Osteoblast (primary cell): ENCODE results near the gene NNMT. TPM values are rescaled to one million over a fixed set of nuclear protein-coding genes. Genes with fewer than 3 reads are reported as not detected.
A peak's percentile ranks its signal among the peaks of the same experiment; 100 is the strongest.

Source experiments
- DNase-seq: peaks from one replicate; pipeline ENCODE4 v3.0.0; 2011; ENCODE audit warnings: low spot score, mixed read lengths; ENCODE audit not compliant: insufficient read length; ENCODE audit errors: missing footprints
- H2AFZ ChIP-seq: 2 replicates; pipeline ENCODE4 v1.6.0; 2011; ENCODE audit warnings: mild to moderate bottlenecking, low read length
- H3K27ac ChIP-seq: 2 replicates; pipeline ENCODE4 v1.5.1; 2011; ENCODE audit warnings: mild to moderate bottlenecking, low read depth, low read length, moderate library complexity
- H3K27me3 ChIP-seq: 2 replicates; pipeline ENCODE4 v1.6.0; 2012; ENCODE audit warnings: mild to moderate bottlenecking, control low read depth, inconsistent platforms, low read length, moderate library complexity; ENCODE audit not compliant: insufficient read depth
- H3K36me3 ChIP-seq: 2 replicates; pipeline ENCODE4 v1.5.1; 2011; ENCODE audit warnings: mild to moderate bottlenecking, low read length, control low read depth, moderate library complexity; ENCODE audit not compliant: insufficient read depth
- H3K4me1 ChIP-seq: 2 replicates; pipeline ENCODE4 v1.5.1; 2011; ENCODE audit warnings: mild to moderate bottlenecking, low read length, control low read depth, moderate library complexity; ENCODE audit not compliant: insufficient read depth
- H3K4me2 ChIP-seq: 2 replicates; pipeline ENCODE4 v1.6.0; 2011; ENCODE audit warnings: mild to moderate bottlenecking, low read length; ENCODE audit not compliant: insufficient read depth
- H3K4me3 ChIP-seq: fragments of 200-600 bp; sonication (generic); 3 replicates; pipeline ENCODE4 v1.5.1; 2012; ENCODE audit warnings: mild to moderate bottlenecking, low read length, inconsistent platforms; ENCODE audit not compliant: insufficient read depth
- H3K79me2 ChIP-seq: 2 replicates; pipeline ENCODE4 v1.6.0; 2012; ENCODE audit warnings: mild to moderate bottlenecking, low read length, control low read depth, inconsistent platforms; ENCODE audit not compliant: insufficient read depth
- H3K9me3 ChIP-seq: 2 replicates; pipeline ENCODE4 v1.5.1; 2011; ENCODE audit warnings: low read depth, low read length, control low read depth
- H4K20me1 ChIP-seq: 2 replicates; pipeline ENCODE4 v1.6.0; 2012; ENCODE audit warnings: mild to moderate bottlenecking, low read length, control low read depth; ENCODE audit not compliant: insufficient read depth
- CTCF ChIP-seq: IDR thresholded peaks from 2 replicates; pipeline ENCODE4 v1.5.1; 2011; ENCODE audit warnings: mild to moderate bottlenecking, low read depth, low read length, moderate library complexity; ENCODE audit errors: extremely low read depth
- total RNA-seq: library from RNA; depleted of rRNA; stranded (reverse); fragments of >200 nt; gene quantifications from 2 replicates; pipeline ENCODE4 v1.2.3, GENCODE V29; 2012

The NNMT gene
- total RNA-seq, 1 donor, result 1,196 TPM

DNA sequence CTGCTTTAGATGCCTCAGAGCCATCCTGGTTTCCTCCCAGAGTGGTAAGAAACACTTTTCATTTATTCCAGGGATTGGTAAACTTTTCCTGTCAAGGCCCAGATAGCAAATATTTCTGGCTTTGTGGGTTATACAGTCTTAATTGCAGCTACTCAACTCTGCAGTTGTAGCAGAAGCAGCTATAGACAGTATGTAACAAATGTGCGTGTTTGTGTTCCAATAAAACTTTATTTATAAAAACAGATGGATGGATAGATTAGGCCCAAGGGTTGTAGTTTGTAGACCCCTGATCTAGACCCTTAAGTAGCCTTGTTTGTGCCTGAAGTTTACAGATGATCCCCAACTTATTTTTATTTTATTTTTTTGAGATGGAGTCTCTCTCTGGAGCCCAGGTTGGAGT is 17.9 kb downstream of the NNMT start:
- peaks cover 58% of the 10 kb centered on the region for H3K4me1 ChIP-seq
- H3K9me3 ChIP-seq, result no peaks in the 10 kb centered on the region
- peaks cover 70% of the 10 kb centered on the region for H3K79me2 ChIP-seq
- H3K36me3 ChIP-seq, result peaks cover 78% of the 10 kb centered on the region
- H2AFZ ChIP-seq, result no peak overlapping the region
- no peak overlapping the region for H3K4me2 ChIP-seq
- DNase-seq, result no peak
- peaks cover 26% of the 10 kb centered on the region for H4K20me1 ChIP-seq
- TF ChIP-seq CTCF, result no peak
- peak overlapping the region; percentile 7 for H3K27ac ChIP-seq
- no peak overlapping the region for H3K4me3 ChIP-seq
- H3K27me3 ChIP-seq, result no peaks in the 10 kb centered on the region

GRCh38 chr11:114315749-114316368 is 19.7 kb downstream of the NNMT start:
- H3K4me2 ChIP-seq, result no peak overlapping the region
- no peaks in the 10 kb centered on the region for H3K27me3 ChIP-seq
- peaks cover 22% of the 10 kb centered on the region for H4K20me1 ChIP-seq
- TF ChIP-seq CTCF, result no peak
- peaks cover 61% of the 10 kb centered on the region for H3K4me1 ChIP-seq
- no peak overlapping the region for H3K4me3 ChIP-seq
- peak overlapping the region; percentile 90 for H3K27ac ChIP-seq
- peaks cover 52% of the 10 kb centered on the region for H3K79me2 ChIP-seq
- no peak for DNase-seq
- no peaks in the 10 kb centered on the region for H3K9me3 ChIP-seq
- H2AFZ ChIP-seq, result no peak overlapping the region
- peaks cover 62% of the 10 kb centered on the region for H3K36me3 ChIP-seq

DNA sequence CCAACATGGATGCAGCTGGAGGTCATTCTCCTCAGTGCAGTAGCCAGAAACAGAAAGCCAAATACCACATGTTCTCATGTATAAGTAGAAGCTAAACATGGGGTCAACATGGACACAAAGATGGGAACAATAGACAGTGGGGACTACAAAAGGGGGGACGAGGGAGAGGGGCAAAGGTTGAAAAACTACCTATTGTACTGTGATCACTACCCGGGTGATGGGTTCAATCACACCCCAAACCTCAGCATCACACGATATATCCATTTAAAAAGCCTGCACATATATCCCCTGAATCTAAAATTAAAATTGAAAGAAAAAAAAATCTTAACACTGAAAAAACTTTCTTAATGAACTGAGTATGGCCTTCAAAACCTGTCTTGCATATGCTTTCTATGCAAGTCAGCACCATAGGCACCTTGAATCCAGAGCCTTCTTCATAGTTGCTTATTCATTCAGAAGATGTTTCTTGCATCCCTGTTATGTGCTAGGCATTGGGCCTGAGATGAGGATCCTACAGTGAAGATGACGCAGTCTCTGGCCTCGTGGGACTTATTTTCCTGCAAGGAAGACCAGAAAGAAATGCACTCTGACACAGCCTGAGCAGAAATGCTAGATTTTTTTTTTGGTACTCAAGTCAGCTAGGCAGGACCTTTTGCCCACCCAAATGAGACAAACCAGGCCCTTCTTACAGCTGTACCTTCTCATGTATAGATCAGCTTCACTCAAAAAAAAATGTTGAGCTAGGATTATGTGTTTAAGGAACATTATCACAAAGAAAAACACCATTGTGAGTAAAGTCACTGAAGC is 21.0 kb downstream of the NNMT start:
- H3K27me3 ChIP-seq, result no peaks in the 10 kb centered on the region
- H3K36me3 ChIP-seq, result peaks cover 49% of the 10 kb centered on the region
- no peaks in the 10 kb centered on the region for H3K9me3 ChIP-seq
- no peak overlapping the region for H3K4me3 ChIP-seq
- H3K4me2 ChIP-seq, result peak overlapping the region; percentile 17
- peaks cover 74% of the 10 kb centered on the region for H3K4me1 ChIP-seq
- H3K27ac ChIP-seq, result peak overlapping the region; percentile 90
- no peak for TF ChIP-seq CTCF
- H4K20me1 ChIP-seq, result peaks cover 9% of the 10 kb centered on the region
- DNase-seq, result peak; percentile 47
- peaks cover 39% of the 10 kb centered on the region for H3K79me2 ChIP-seq
- H2AFZ ChIP-seq, result no peak overlapping the region

- peak overlapping the region; percentile 17 for H3K4me2 ChIP-seq
- peak; percentile 19 for DNase-seq
- TF ChIP-seq CTCF, result peak; percentile 55
- no peak overlapping the region for H2AFZ ChIP-seq
- peaks cover 79% of the 10 kb centered on the region for H3K4me1 ChIP-seq
- peaks cover 4% of the 10 kb centered on the region for H4K20me1 ChIP-seq
- no peaks in the 10 kb centered on the region for H3K27me3 ChIP-seq
- H3K36me3 ChIP-seq, result peaks cover 43% of the 10 kb centered on the region
- peak overlapping the region; percentile 90 for H3K27ac ChIP-seq
- peaks cover 33% of the 10 kb centered on the region for H3K79me2 ChIP-seq
- H3K4me3 ChIP-seq, result no peak overlapping the region
- H3K9me3 ChIP-seq, result no peaks in the 10 kb centered on the region
Observed at GRCh38 chr11:114317787-114318137, 21.6 kb downstream of the NNMT start.
